ENCODE measurements around the gene HS1BP3. TPM values are rescaled to one million over a fixed set of nuclear protein-coding genes. Genes with fewer than 3 reads are reported as not detected.

The HS1BP3 gene
- total RNA-seq, 1 donor from 2014 or later = 16.5 TPM

GRCh38 chr2:20650393-20650876 lies 463 bp downstream of the HS1BP3 start:
- TF ChIP-seq, protein P1, sequence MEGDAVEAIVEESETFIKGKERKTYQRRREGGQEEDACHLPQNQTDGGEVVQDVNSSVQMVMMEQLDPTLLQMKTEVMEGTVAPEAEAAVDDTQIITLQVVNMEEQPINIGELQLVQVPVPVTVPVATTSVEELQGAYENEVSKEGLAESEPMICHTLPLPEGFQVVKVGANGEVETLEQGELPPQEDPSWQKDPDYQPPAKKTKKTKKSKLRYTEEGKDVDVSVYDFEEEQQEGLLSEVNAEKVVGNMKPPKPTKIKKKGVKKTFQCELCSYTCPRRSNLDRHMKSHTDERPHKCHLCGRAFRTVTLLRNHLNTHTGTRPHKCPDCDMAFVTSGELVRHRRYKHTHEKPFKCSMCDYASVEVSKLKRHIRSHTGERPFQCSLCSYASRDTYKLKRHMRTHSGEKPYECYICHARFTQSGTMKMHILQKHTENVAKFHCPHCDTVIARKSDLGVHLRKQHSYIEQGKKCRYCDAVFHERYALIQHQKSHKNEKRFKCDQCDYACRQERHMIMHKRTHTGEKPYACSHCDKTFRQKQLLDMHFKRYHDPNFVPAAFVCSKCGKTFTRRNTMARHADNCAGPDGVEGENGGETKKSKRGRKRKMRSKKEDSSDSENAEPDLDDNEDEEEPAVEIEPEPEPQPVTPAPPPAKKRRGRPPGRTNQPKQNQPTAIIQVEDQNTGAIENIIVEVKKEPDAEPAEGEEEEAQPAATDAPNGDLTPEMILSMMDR (IDR thresholded peaks at IDR 0.05; ENCODE audit: unreplicated experiment) = no peak
- Mint-ChIP-seq H3K36me3 (no peaks in the 10 kb centered on the region), H3K4me1 (peaks cover 11% of the 10 kb centered on the region), H3K4me3 (peak overlapping the region; percentile 76), H3K27ac (peak overlapping the region; percentile 26), H3K27me3 (ENCODE audit: low read depth) (peaks cover 9% of the 10 kb centered on the region), H3K9me3 (no peaks in the 10 kb centered on the region)
- DNase-seq (ENCODE audit: low spot score in 2 of 2, unreplicated experiment in 2 of 2) = no peak

GRCh38 chr2:20649976-20650375 lies 922 bp downstream of the HS1BP3 start:
- peaks cover 5% of the 10 kb centered on the region for H3K27me3 Mint-ChIP-seq (ENCODE audit: low read depth)
- H3K4me3 Mint-ChIP-seq = peak overlapping the region; percentile 76
- TF ChIP-seq, protein P1 (IDR thresholded peaks at IDR 0.05; ENCODE audit: unreplicated experiment) = no peak
- H3K4me1 Mint-ChIP-seq = peaks cover 11% of the 10 kb centered on the region
- H3K27ac Mint-ChIP-seq = no peak overlapping the region
- no peaks in the 10 kb centered on the region for H3K36me3 Mint-ChIP-seq
- DNase-seq (ENCODE audit: low spot score in 2 of 2, unreplicated experiment in 2 of 2) = no peak
- H3K9me3 Mint-ChIP-seq = no peaks in the 10 kb centered on the region

- Mint-ChIP-seq H3K9me3 (no peaks in the 10 kb centered on the region), H3K4me1 (peaks cover 11% of the 10 kb centered on the region), H3K4me3 (peak overlapping the region; percentile 76), H3K36me3 (no peaks in the 10 kb centered on the region), H3K27me3 (ENCODE audit: low read depth) (peaks cover 3% of the 10 kb centered on the region), H3K27ac (no peak overlapping the region)
- TF ChIP-seq, protein P1 (IDR thresholded peaks at IDR 0.05; ENCODE audit: unreplicated experiment) = no peak
- no peak for DNase-seq (ENCODE audit: low spot score in 2 of 2, unreplicated experiment in 2 of 2)
Measured at GRCh38 chr2:20649576-20649975, 1.3 kb downstream of the HS1BP3 start.

GRCh38 chr2:20648831-20649230 lies 2.1 kb downstream of the HS1BP3 start:
- Mint-ChIP-seq H3K36me3 (no peaks in the 10 kb centered on the region), H3K27me3 (ENCODE audit: low read depth) (no peaks in the 10 kb centered on the region), H3K27ac (no peak overlapping the region), H3K4me1 (peaks cover 11% of the 10 kb centered on the region), H3K9me3 (no peaks in the 10 kb centered on the region), H3K4me3 (no peak overlapping the region)
- TF ChIP-seq, protein P1 (IDR thresholded peaks at IDR 0.05; ENCODE audit: unreplicated experiment) = no peak
- no peak for DNase-seq (ENCODE audit: low spot score in 2 of 2, unreplicated experiment in 2 of 2)

GRCh38 chr2:20648206-20648605 lies 2.7 kb downstream of the HS1BP3 start:
- Mint-ChIP-seq H3K9me3 (no peaks in the 10 kb centered on the region), H3K27ac (no peak overlapping the region), H3K36me3 (no peaks in the 10 kb centered on the region), H3K4me1 (peaks cover 11% of the 10 kb centered on the region), H3K4me3 (no peak overlapping the region), H3K27me3 (ENCODE audit: low read depth) (no peaks in the 10 kb centered on the region)
- TF ChIP-seq, protein P1 (IDR thresholded peaks at IDR 0.05; ENCODE audit: unreplicated experiment) = no peak
- DNase-seq (ENCODE audit: low spot score in 2 of 2, unreplicated experiment in 2 of 2) = no peak

GRCh38 chr2:20647738-20648137 lies 3.2 kb downstream of the HS1BP3 start:
- Mint-ChIP-seq H3K36me3 (no peaks in the 10 kb centered on the region), H3K9me3 (no peaks in the 10 kb centered on the region), H3K27ac (no peak overlapping the region), H3K4me3 (no peak overlapping the region), H3K27me3 (ENCODE audit: low read depth) (no peaks in the 10 kb centered on the region), H3K4me1 (peaks cover 11% of the 10 kb centered on the region)
- TF ChIP-seq, protein P1 (IDR thresholded peaks at IDR 0.05; ENCODE audit: unreplicated experiment) = no peak
- DNase-seq (ENCODE audit: low spot score in 2 of 2, unreplicated experiment in 2 of 2) = no peak

Data from mesothelial cell of epicardium (in vitro differentiated cells).